GM21786 (cell line): Measurements from ENCODE around the gene CDH15.
"Not testable (repeated sequence)": the region's sequence is repeated elsewhere in the genome, so short reads cannot be mapped to it uniquely, and the experiment has no call there.

Experiments
- ATAC-seq: cut with Tn5 transposase; IDR thresholded peaks from one replicate; pipeline ENCODE4 v1.9.1; 2021; ENCODE audit not compliant: unreplicated experiment

Gene CDH15

DNA sequence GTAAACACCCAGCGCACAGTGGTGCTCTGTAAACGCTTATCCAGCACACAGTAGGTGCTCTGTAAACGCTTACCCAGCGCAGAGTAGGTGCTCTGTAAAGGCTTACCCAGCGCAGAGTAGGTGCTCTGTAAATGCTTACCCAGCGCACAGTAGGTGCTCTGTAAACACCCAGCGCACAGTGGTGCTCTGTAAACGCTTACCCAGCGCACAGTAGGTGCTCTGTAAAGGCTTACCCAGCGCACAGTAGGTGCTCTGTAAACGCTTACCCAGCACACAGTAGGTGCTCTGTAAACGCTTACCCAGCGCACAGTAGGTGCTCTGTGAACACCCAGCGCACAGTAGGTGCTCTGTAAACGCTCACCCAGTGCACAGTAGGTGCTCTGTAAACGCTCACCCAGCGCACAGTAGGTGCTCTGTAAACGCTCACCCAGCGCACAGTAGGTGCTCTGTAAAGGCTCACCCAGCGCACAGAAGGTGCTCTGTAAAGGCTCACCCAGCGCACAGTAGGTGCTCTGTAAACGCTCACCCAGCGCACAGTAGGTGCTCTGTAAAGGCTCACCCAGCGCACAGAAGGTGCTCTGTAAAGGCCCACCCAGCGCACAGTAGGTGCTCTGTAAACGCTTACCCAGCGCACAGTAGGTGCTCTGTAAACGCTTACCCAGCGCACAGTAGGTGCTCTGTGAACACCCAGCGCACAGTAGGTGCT lies 14.5 kb downstream of the CDH15 start:
- ATAC-seq: not testable (repeated sequence)

- ATAC-seq: not testable (repeated sequence)
These were observed 15.1 kb downstream of the CDH15 start for GRCh38 chr16:89186593-89187031.

DNA sequence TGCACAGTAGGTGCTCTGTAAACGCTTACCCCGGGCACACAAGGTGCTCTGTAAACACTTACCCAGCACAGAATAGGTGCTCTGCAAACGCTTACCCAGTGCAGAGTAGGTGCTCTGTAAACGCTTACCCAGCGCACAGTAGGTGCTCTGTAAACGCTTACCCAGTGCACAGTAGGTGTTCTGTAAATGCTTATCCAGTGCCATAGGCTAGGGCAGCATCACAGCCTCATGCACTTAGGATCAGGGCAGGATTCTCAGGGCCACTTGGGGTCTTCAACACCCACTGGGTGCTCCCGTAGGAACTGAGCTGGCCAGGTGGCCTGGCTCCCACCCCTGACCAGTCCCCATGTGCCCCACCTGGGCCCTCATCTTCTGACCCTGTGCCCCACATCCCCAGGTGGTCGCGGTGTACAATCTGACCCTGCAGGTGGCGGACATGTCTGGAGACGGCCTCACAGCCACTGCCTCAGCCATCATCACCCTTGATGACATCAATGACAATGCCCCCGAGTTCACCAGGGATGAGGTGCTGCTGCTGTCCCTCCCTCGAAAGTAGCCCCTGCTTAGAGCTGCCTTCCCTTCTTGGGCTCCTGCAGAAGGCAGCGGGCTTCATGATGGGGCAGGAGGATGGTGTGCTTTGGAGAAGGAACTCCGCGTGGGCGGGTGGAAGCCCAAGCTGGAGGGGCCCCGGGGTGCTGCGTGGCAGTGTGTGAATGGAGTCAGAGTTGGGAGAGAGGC lies 15.7 kb downstream of the CDH15 start:
- no peak for ATAC-seq

DNA sequence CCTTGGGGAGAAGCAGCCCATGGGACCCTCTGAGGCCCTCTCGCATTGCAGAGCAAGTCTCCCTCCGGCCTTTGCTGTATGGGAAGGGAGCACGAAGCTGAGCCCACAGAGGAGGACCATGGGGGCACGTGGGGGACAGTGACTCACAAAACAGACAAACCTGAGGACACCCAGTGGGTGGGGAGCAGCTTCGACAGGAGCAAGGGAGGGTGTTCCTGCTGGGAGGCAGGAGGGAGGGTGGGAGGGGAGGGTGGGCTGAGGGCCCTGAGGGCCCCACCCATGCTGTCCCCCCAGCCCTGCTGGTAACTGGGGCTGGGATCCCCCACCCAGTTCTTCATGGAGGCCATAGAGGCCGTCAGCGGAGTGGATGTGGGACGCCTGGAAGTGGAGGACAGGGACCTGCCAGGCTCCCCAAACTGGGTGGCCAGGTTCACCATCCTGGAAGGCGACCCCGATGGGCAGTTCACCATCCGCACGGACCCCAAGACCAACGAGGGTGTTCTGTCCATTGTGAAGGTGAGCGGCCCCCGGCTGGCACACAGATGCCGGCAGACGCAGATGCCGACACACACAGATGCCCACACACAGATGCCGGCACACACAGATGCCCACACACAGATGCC lies 16.3 kb downstream of the CDH15 start:
- no peak for ATAC-seq

DNA sequence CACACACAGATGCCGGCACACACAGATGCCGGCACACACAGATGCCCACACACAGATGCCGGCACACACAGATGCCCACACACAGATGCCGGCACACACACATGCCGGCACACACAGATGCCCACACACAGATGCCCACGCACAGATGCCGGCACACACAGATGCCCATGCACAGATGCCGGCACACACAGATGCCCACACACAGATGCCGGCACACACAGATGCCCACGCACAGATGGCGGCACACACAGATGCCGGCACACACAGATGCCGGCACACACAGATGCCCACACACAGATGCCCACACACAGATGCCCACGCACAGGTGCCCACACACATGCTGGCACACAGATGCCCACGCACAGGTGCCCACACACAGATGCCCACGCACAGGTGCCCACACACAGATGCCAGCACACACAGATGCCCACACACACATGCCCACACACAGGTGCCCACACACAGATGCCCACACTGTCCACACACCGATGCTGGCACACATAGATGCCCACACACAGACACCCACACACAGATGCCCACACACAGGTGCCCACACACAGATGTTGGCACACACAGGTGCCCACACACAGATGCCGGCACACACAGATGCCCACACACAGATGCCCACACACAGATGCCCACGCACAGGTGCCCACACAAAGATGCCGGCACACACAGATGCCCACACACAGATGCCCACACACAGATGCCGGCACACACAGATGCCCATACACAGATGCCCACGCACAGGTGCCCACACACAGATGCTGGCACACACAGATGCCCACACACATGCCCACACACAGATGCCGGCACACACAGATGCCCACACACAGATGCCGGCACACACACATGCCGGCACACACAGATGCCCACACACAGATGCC lies 17.2 kb downstream of the CDH15 start:
- not testable (repeated sequence) for ATAC-seq

DNA sequence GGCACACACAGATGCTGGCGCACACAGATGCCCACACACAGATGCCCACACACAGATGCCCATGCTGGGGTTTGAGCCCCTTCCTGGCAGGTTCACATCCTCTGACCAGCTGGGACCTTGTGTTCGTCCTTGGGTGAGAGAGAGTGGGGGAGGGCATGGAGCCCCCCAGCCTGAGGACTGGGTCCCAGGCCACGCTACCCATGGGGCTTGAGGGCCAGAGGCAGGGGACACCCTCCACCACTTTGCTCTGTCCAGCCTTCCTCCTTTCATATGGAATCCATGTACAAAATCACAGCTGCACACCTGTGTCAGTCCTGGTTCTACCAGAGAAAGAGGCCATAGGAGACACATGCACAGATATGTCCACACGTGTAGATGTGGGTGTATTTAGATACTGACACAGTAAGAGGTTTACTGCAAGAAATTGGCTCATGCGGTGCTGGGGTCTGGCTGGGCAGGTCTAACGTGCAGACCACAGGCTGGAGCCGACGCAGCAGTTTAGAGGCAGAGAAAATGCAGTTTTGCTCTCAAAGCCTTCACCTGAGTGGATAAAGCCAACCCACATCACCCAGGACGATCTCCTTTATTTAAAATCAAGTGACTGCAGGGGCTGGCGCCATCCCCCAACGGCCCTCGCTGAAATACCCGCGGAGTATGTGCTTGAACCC lies 17.9 kb downstream of the CDH15 start:
- ATAC-seq: no peak

DNA sequence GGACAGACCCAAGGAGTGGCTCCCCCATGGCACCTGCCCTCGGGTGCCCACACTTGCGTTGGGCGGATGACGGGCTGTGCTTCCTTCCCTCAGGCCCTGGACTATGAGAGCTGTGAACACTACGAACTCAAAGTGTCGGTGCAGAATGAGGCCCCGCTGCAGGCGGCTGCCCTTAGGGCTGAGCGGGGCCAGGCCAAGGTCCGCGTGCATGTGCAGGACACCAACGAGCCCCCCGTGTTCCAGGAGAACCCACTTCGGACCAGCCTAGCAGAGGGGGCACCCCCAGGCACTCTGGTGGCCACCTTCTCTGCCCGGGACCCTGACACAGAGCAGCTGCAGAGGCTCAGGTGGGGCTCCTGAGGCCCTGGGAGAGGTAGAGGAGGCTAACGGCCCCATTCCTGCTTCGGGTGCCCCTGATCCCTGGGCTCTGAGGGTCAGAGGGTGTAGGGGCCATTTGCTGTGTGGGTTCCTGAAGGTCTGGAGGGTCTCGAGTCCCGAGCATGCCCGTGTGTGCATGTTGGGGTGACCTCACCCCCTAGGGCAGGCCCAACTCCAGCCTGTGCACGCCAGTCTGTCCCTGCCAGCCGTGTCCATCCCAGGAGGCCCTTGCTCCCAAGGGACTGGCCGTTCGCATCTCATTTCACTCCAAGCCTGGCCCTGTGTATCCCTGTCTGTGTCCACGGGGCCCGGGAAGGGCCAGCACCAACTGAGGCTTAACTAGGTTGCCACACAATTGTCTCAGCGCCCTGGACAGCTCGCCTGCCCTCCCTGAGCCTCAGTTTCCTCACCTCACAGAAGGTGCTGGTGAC lies 18.8 kb downstream of the CDH15 start:
- no peak for ATAC-seq

GRCh38 chr16:89191033-89191900 lies 19.7 kb downstream of the CDH15 start:
- no peak for ATAC-seq

- ATAC-seq: no peak
These were observed 20.3 kb downstream of the CDH15 start for GRCh38 chr16:89191901-89192185.

- not testable (repeated sequence) for ATAC-seq
These were observed 20.8 kb downstream of the CDH15 start for GRCh38 chr16:89192186-89192955.

DNA sequence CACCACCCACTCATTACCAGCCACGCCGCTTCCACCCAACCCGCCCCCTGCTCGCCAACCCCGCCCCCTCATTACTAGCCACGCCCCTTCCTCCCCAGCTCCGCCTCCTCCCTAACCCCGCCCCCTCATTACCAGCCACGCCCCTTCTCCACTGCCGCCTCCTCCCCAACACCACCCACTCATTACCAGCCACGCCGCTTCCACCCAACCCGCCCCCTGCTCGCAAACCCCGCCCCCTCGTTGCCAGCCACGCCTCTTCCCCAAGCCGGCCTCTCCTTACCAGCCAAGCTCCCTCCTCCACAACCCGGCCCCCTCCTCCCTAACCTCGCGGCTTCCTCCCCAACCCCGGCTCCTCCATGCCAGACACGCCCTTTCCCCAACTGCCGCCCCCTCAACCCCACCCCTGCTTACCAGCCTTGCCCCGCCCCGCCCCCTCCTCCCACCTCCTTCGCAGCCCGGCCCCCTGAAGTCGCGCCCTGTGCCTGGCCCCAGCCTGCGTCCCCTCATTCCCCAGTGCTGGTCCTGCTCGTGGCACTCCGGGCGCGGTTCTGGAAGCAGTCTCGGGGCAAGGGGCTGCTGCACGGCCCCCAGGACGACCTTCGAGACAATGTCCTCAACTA lies 21.5 kb downstream of the CDH15 start:
- no peak for ATAC-seq

GRCh38 chr16:89193576-89194293 lies 22.2 kb downstream of the CDH15 start:
- ATAC-seq: no peak

DNA sequence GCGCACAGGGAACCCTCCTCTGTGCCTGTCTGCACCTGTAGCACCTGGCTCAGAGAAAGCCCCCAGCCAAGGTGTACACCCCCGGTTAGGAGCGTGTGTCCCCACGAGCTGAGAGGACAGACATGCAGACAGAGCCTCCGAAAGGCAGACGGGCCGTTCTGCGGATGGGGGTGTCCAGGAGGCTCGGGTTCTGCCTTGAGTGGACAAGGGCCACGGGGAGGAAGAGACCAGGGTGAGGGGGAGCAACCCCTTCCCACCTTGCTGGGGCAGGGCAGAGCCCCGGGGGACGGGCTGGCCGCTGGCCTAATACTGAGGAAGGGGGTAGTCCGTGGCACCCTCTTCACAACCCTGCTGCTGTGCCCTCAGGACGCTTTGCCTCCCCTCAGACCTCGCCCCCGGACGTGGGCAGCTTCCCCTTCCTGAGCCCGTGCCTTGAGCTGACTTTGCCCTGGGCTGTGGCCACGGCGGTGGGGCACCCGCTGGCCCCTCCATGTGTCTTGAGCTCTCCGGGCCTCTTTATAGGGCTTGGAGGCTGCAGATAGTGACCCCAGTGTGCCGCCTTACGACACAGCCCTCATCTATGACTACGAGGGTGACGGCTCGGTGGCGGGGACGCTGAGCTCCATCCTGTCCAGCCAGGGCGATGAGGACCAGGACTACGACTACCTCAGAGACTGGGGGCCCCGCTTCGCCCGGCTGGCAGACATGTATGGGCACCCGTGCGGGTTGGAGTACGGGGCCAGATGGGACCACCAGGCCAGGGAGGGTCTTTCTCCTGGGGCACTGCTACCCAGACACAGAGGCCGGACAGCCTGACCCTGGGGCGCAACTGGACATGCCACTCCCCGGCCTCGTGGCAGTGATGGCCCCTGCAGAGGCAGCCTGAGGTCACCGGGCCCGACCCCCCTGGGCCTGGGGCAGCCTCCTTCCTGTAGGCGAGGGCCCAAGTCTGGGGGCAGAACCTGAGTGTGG lies 23.1 kb downstream of the CDH15 start:
- no peak for ATAC-seq

DNA sequence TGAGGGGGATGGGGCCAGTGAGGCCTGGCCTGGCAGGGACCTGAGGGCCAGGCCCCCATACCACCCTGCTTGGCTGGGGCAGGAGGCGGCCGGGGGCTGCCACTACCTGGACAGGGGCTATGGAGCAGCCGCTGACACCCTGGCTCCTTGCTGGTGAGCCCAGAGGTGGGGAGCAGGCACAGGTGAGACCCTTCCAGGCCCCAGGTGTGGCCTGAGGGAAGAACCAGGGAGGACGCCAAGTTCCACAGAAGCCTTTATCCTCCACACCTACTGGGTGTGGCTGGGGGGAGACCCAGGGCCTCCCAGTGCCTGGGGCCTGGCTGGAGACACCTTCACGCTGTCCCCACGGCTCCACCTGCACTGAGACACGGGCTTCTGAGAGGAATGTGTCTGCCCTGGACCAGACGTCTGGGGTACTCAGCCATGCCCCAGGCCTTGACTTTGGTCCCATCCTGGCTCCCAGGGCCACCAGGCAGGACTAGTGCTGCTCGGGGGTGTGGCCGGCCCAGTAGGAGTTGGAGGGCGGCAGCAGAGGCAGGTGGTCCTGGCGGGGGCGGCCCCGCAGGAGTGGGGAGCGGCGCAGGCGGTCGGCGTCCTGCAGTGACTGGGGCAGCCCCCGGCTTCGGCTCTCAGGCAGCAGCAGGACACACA lies 24.1 kb downstream of the CDH15 start:
- ATAC-seq: no peak

DNA sequence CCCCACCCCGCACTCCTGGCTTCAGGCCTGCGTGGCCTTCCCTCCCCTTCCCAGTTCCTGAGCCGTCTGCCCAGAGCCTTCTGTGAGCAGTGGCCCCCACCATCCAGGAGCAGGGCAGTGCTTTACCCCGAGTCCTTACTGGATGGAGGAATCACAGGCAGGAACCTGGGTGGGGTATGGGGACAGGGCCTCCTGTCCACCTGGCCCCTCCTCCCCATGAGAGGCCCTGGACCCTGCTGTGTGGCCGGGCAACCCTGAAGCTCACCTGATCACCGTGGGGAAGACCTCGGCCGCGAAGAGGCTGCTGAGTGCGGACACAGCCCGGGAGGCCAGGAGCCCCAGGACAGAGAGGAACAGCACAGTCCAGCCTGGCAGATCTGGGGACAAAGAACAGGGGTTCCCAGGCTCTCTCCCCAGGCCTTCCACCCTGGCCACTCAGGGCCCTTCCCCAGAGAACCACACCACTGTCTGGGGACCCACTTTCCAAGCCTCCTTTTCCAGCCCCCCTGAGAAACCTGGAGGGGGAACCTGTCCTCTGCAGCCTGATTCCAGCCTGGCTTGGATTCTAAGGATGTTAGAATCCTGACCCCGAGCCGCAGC lies 25.6 kb downstream of the CDH15 start:
- ATAC-seq: no peak
